Anterior cingulate cortex (tissue), 58 donors: Measurements from ENCODE around the gene NDC1.
"Not testable (repeated sequence)": the region's sequence is repeated elsewhere in the genome, so short reads cannot be mapped to it uniquely, and the experiment has no call there.

Source experiments
- DNase-seq, 58 donors: peaks; one replicate each; lab custom pipeline; 2025; lab: John Stamatoyannopoulos, UW

Gene NDC1

GRCh38 chr1:53826367-53826766 lies 11.7 kb downstream of the NDC1 start:
- DNase-seq, result no peak

- no peak for DNase-seq
Observed at GRCh38 chr1:53825306-53825705, 12.8 kb downstream of the NDC1 start.

GRCh38 chr1:53822931-53823330 lies 15.2 kb downstream of the NDC1 start:
- no peak for DNase-seq

- no peak for DNase-seq
Observed at GRCh38 chr1:53821380-53821779, 16.7 kb downstream of the NDC1 start.

GRCh38 chr1:53819387-53819786 lies 18.7 kb downstream of the NDC1 start:
- no peak for DNase-seq

- DNase-seq, result not testable (repeated sequence)
Observed at GRCh38 chr1:53816584-53816983, 21.5 kb downstream of the NDC1 start.

GRCh38 chr1:53815484-53815883 lies 22.6 kb downstream of the NDC1 start:
- DNase-seq, result not testable (repeated sequence)

- no peak for DNase-seq
Observed at GRCh38 chr1:53811414-53811851, 26.7 kb downstream of the NDC1 start.

- DNase-seq, result no peak
Observed at GRCh38 chr1:53810497-53810896, 27.6 kb downstream of the NDC1 start.

GRCh38 chr1:53810007-53810406 lies 28.1 kb downstream of the NDC1 start:
- DNase-seq, result no peak

GRCh38 chr1:53807916-53808315 lies 30.2 kb downstream of the NDC1 start:
- no peak for DNase-seq

GRCh38 chr1:53804791-53805505 lies 33.1 kb downstream of the NDC1 start:
- no peak for DNase-seq

GRCh38 chr1:53804181-53804580 lies 33.9 kb downstream of the NDC1 start:
- DNase-seq, result no peak

GRCh38 chr1:53800621-53801020 lies 37.5 kb downstream of the NDC1 start:
- no peak for DNase-seq

GRCh38 chr1:53799141-53799540 lies 39.0 kb downstream of the NDC1 start:
- no peak for DNase-seq

- DNase-seq, result no peak
Observed at GRCh38 chr1:53792806-53793205, 45.3 kb downstream of the NDC1 start.

GRCh38 chr1:53787655-53788054 lies 50.4 kb downstream of the NDC1 start:
- DNase-seq, result no peak

GRCh38 chr1:53783056-53783455 lies 55.0 kb downstream of the NDC1 start:
- no peak for DNase-seq

- DNase-seq, result no peak
Observed at GRCh38 chr1:53781654-53782053, 56.4 kb downstream of the NDC1 start.

GRCh38 chr1:53777272-53777671 lies 60.8 kb downstream of the NDC1 start:
- DNase-seq, result no peak

GRCh38 chr1:53771648-53772047 lies 66.4 kb downstream of the NDC1 start:
- no peak for DNase-seq

GRCh38 chr1:53769780-53770179 lies 68.3 kb downstream of the NDC1 start:
- DNase-seq, result no peak

GRCh38 chr1:53769184-53769583 lies 68.9 kb downstream of the NDC1 start:
- DNase-seq, result no peak
